Measurements from ENCODE around the gene MPZL1.

The MPZL1 gene

GRCh38 chr1:167763525-167764220 lies 41.9 kb downstream of the MPZL1 start:
- no peaks in the 10 kb centered on the region for H3K36me3 ChIP-seq (ENCODE audit: control insufficient read depth, insufficient read depth, low read length)
- H3K27me3 ChIP-seq (ENCODE audit: control insufficient read depth, insufficient read depth, low read length): no peaks in the 10 kb centered on the region
- H3K4me3 ChIP-seq (ENCODE audit: low read length): no peak overlapping the region
- H3K4me1 ChIP-seq (ENCODE audit: control insufficient read depth, insufficient read depth, low read length): peaks cover 3% of the 10 kb centered on the region
- DNase-seq (ENCODE audit: low read depth, low spot score): no peak
- no peaks in the 10 kb centered on the region for H3K9me3 ChIP-seq (ENCODE audit: control insufficient read depth, insufficient read depth, low read length)
- H3K27ac ChIP-seq (ENCODE audit: low read length): no peak overlapping the region
- no CpG with 5 or more reads among the region's 5 CpGs for WGBS (ENCODE audit: insufficient coverage, insufficient read length)

- Histone ChIP-seq H3K27me3 (ENCODE audit: control insufficient read depth, insufficient read depth, low read length) (no peaks in the 10 kb centered on the region), H3K4me3 (ENCODE audit: low read length) (no peak overlapping the region), H3K9me3 (ENCODE audit: control insufficient read depth, insufficient read depth, low read length) (no peaks in the 10 kb centered on the region), H3K4me1 (ENCODE audit: control insufficient read depth, insufficient read depth, low read length) (no peaks in the 10 kb centered on the region), H3K27ac (ENCODE audit: low read length) (no peak overlapping the region), H3K36me3 (ENCODE audit: control insufficient read depth, insufficient read depth, low read length) (no peaks in the 10 kb centered on the region)
- WGBS (ENCODE audit: insufficient coverage, insufficient read length): no CpG with 5 or more reads among the region's 5 CpGs
- DNase-seq (ENCODE audit: low read depth, low spot score): no peak
Measured at GRCh38 chr1:167764458-167765330, 42.9 kb downstream of the MPZL1 start.

GRCh38 chr1:167765496-167765895 lies 43.7 kb downstream of the MPZL1 start:
- no peaks in the 10 kb centered on the region for H3K36me3 ChIP-seq (ENCODE audit: control insufficient read depth, insufficient read depth, low read length)
- H3K4me3 ChIP-seq (ENCODE audit: low read length): no peak overlapping the region
- no CpG with 5 or more reads among the region's 6 CpGs for WGBS (ENCODE audit: insufficient coverage, insufficient read length)
- H3K9me3 ChIP-seq (ENCODE audit: control insufficient read depth, insufficient read depth, low read length): no peaks in the 10 kb centered on the region
- no peaks in the 10 kb centered on the region for H3K4me1 ChIP-seq (ENCODE audit: control insufficient read depth, insufficient read depth, low read length)
- DNase-seq (ENCODE audit: low read depth, low spot score): no peak
- no peak overlapping the region for H3K27ac ChIP-seq (ENCODE audit: low read length)
- H3K27me3 ChIP-seq (ENCODE audit: control insufficient read depth, insufficient read depth, low read length): no peaks in the 10 kb centered on the region

- Histone ChIP-seq H3K4me1 (ENCODE audit: control insufficient read depth, insufficient read depth, low read length) (no peaks in the 10 kb centered on the region), H3K9me3 (ENCODE audit: control insufficient read depth, insufficient read depth, low read length) (no peaks in the 10 kb centered on the region), H3K36me3 (ENCODE audit: control insufficient read depth, insufficient read depth, low read length) (no peaks in the 10 kb centered on the region), H3K4me3 (ENCODE audit: low read length) (no peak overlapping the region), H3K27ac (ENCODE audit: low read length) (no peak overlapping the region), H3K27me3 (ENCODE audit: control insufficient read depth, insufficient read depth, low read length) (no peaks in the 10 kb centered on the region)
- WGBS (ENCODE audit: insufficient coverage, insufficient read length): no CpG with 5 or more reads among the region's 2 CpGs
- DNase-seq (ENCODE audit: low read depth, low spot score): no peak
Measured at GRCh38 chr1:167766538-167766937, 44.8 kb downstream of the MPZL1 start.

GRCh38 chr1:167767761-167768160 lies 46.0 kb downstream of the MPZL1 start:
- DNase-seq (ENCODE audit: low read depth, low spot score): no peak
- no peak overlapping the region for H3K27ac ChIP-seq (ENCODE audit: low read length)
- no peaks in the 10 kb centered on the region for H3K36me3 ChIP-seq (ENCODE audit: control insufficient read depth, insufficient read depth, low read length)
- no peaks in the 10 kb centered on the region for H3K9me3 ChIP-seq (ENCODE audit: control insufficient read depth, insufficient read depth, low read length)
- no peaks in the 10 kb centered on the region for H3K4me1 ChIP-seq (ENCODE audit: control insufficient read depth, insufficient read depth, low read length)
- H3K4me3 ChIP-seq (ENCODE audit: low read length): no peak overlapping the region
- no peaks in the 10 kb centered on the region for H3K27me3 ChIP-seq (ENCODE audit: control insufficient read depth, insufficient read depth, low read length)

GRCh38 chr1:167770127-167770526 lies 48.3 kb downstream of the MPZL1 start:
- peaks cover 2% of the 10 kb centered on the region; the same call in 1 of the 2 replicates for H3K36me3 ChIP-seq (ENCODE audit: control insufficient read depth, insufficient read depth, low read length)
- no CpG with 5 or more reads among the region's 3 CpGs for WGBS (ENCODE audit: insufficient coverage, insufficient read length)

GRCh38 chr1:167772436-167772835 lies 50.7 kb downstream of the MPZL1 start:
- Histone ChIP-seq H3K27ac (ENCODE audit: low read length) (no peak overlapping the region), H3K4me1 (ENCODE audit: control insufficient read depth, insufficient read depth, low read length) (no peaks in the 10 kb centered on the region; the same call in 1 of the 2 replicates), H3K4me3 (ENCODE audit: low read length) (no peak overlapping the region), H3K9me3 (ENCODE audit: control insufficient read depth, insufficient read depth, low read length) (no peaks in the 10 kb centered on the region; the same call in 1 of the 2 replicates), H3K36me3 (ENCODE audit: control insufficient read depth, insufficient read depth, low read length) (peaks cover 6% of the 10 kb centered on the region; the same call in 1 of the 2 replicates), H3K27me3 (ENCODE audit: control insufficient read depth, insufficient read depth, low read length) (no peaks in the 10 kb centered on the region)
- WGBS (ENCODE audit: insufficient coverage, insufficient read length): no CpG with 5 or more reads among the region's 4 CpGs
- no peak for DNase-seq (ENCODE audit: low read depth, low spot score)

More at GRCh38 chr1:167770127-167770526, 48.3 kb downstream of the MPZL1 start:
- Histone ChIP-seq H3K4me3 (ENCODE audit: low read length) (no peak overlapping the region), H3K4me1 (ENCODE audit: control insufficient read depth, insufficient read depth, low read length) (no peaks in the 10 kb centered on the region), H3K27ac (ENCODE audit: low read length) (no peak overlapping the region), H3K27me3 (ENCODE audit: control insufficient read depth, insufficient read depth, low read length) (no peaks in the 10 kb centered on the region), H3K9me3 (ENCODE audit: control insufficient read depth, insufficient read depth, low read length) (no peaks in the 10 kb centered on the region)
- DNase-seq (ENCODE audit: low read depth, low spot score): no peak

GRCh38 chr1:167773516-167773915 lies 51.7 kb downstream of the MPZL1 start:
- no peaks in the 10 kb centered on the region for H3K27me3 ChIP-seq (ENCODE audit: control insufficient read depth, insufficient read depth, low read length)
- WGBS (ENCODE audit: insufficient coverage, insufficient read length): no CpG with 5 or more reads among the region's 2 CpGs
- no peaks in the 10 kb centered on the region; the same call in 1 of the 2 replicates for H3K9me3 ChIP-seq (ENCODE audit: control insufficient read depth, insufficient read depth, low read length)
- DNase-seq (ENCODE audit: low read depth, low spot score): no peak
- peaks cover 6% of the 10 kb centered on the region; the same call in 1 of the 2 replicates for H3K36me3 ChIP-seq (ENCODE audit: control insufficient read depth, insufficient read depth, low read length)
- H3K27ac ChIP-seq (ENCODE audit: low read length): no peak overlapping the region
- H3K4me3 ChIP-seq (ENCODE audit: low read length): no peak overlapping the region
- H3K4me1 ChIP-seq (ENCODE audit: control insufficient read depth, insufficient read depth, low read length): no peaks in the 10 kb centered on the region; the same call in 1 of the 2 replicates

- no peak overlapping the region for H3K4me3 ChIP-seq (ENCODE audit: low read length)
- DNase-seq (ENCODE audit: low read depth, low spot score): no peak
- no peaks in the 10 kb centered on the region; the same call in 1 of the 2 replicates for H3K4me1 ChIP-seq (ENCODE audit: control insufficient read depth, insufficient read depth, low read length)
- no peaks in the 10 kb centered on the region for H3K27me3 ChIP-seq (ENCODE audit: control insufficient read depth, insufficient read depth, low read length)
- H3K27ac ChIP-seq (ENCODE audit: low read length): no peak overlapping the region
- H3K36me3 ChIP-seq (ENCODE audit: control insufficient read depth, insufficient read depth, low read length): peaks cover 6% of the 10 kb centered on the region; the same call in 1 of the 2 replicates
- no peaks in the 10 kb centered on the region; the same call in 1 of the 2 replicates for H3K9me3 ChIP-seq (ENCODE audit: control insufficient read depth, insufficient read depth, low read length)
Measured at GRCh38 chr1:167774710-167775109, 52.9 kb downstream of the MPZL1 start.

- no CpG with 5 or more reads among the region's 2 CpGs for WGBS (ENCODE audit: insufficient coverage, insufficient read length)
- no peaks in the 10 kb centered on the region; the same call in 1 of the 2 replicates for H3K9me3 ChIP-seq (ENCODE audit: control insufficient read depth, insufficient read depth, low read length)
- H3K27ac ChIP-seq (ENCODE audit: low read length): no peak overlapping the region
- H3K4me3 ChIP-seq (ENCODE audit: low read length): no peak overlapping the region
- H3K36me3 ChIP-seq (ENCODE audit: control insufficient read depth, insufficient read depth, low read length): peaks cover 6% of the 10 kb centered on the region; the same call in 1 of the 2 replicates
- no peak for DNase-seq (ENCODE audit: low read depth, low spot score)
- no peaks in the 10 kb centered on the region; the same call in 1 of the 2 replicates for H3K4me1 ChIP-seq (ENCODE audit: control insufficient read depth, insufficient read depth, low read length)
- no peaks in the 10 kb centered on the region for H3K27me3 ChIP-seq (ENCODE audit: control insufficient read depth, insufficient read depth, low read length)
Measured at GRCh38 chr1:167775178-167775577, 53.4 kb downstream of the MPZL1 start.
